NCI-H1105 (cell line): ENCODE measurements around the gene TBC1D14.

Experiments
- DNase-seq: peaks from one replicate; lab custom pipeline; 2025; lab: John Stamatoyannopoulos, UW

The TBC1D14 gene, protein sequence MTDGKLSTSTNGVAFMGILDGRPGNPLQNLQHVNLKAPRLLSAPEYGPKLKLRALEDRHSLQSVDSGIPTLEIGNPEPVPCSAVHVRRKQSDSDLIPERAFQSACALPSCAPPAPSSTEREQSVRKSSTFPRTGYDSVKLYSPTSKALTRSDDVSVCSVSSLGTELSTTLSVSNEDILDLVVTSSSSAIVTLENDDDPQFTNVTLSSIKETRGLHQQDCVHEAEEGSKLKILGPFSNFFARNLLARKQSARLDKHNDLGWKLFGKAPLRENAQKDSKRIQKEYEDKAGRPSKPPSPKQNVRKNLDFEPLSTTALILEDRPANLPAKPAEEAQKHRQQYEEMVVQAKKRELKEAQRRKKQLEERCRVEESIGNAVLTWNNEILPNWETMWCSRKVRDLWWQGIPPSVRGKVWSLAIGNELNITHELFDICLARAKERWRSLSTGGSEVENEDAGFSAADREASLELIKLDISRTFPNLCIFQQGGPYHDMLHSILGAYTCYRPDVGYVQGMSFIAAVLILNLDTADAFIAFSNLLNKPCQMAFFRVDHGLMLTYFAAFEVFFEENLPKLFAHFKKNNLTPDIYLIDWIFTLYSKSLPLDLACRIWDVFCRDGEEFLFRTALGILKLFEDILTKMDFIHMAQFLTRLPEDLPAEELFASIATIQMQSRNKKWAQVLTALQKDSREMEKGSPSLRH

DNA sequence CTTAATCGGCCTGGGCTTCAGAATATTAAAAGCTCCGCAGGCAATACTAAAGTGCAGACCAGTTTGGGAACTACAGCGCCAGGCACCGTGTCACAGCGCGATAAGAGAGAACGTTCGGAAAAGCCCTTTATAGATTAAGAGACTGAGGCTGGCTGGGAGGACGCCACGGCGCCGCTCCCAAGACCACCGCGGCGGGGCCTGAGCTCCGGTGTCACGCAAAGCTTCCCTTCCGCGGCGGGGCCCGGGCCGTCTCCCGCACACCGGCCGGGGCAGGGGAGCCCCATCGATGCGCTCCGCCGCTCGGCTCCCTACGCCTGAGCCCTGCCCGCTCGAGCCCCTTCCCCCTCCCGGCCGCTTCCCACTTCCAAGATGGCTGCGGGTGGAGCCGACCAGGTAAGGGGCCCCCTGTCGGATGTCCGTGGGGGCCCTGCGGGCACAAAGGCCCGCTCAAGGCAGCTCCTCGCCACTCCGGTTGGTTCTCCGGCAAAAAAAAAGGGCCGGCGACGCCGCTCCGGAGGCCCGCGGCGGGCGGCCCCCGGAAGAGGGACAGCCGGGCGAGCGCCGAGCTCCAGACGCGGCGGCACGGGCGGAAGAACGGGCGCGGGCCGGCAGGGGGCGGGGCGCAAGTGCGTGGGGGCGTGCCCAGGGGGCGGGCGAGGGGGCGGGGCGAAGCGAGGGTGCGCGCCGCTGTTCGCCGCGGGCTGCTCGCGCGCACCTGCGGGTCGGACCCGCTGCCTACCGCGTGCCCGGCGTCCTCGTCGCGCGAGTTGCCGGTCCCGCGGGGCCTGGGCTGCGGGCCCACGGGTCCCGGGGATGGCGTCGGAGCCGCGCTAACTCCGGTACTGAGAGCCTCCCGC is at the start of gene TBC1D14:
Gene TBC1D14, plus strand, starts transcription at position 714 of the 857 bp plus-strand sequence. CDS start 13,564 bp downstream, outside the sequence.
- peak; percentile 55 for DNase-seq

- DNase-seq, result no peak
Measured at GRCh38 chr4:6868386-6868785, 41.2 kb upstream of the TBC1D14 start.

- no peak for DNase-seq
Measured at GRCh38 chr4:6869944-6870343, 39.7 kb upstream of the TBC1D14 start.

GRCh38 chr4:6873291-6873690 is 36.3 kb upstream of the TBC1D14 start:
- DNase-seq, result no peak

DNA sequence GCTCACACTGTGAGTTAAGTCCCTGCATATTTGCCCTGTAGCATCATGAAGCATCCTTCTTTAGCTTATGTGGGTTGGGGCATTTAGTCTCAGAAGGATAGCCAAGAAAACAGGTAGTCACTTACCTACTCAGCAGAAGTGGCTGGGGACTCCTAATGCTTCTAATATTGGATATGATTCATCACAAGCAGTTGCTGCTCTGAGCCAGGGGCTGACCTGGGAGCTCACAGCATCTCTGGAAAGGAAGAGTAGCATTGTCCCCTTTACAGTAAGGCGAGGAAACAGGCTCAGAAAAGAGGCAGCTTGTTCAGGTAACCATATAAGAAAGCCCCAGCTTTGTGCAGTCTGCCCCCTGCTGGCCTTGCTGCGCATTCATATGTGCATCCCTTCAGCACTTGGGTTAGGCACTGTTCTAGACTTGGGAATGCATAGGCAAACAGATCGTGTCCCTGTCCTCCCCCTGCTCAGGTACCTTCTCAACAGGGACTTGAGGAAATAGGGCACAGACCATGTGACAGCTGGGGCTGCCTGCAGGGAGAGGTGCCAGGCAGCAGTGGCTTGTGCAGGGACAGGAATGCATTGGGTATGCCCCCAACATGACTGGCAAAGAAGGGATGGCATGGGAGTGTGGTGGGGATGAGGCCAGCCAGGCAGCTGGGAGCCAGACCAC is 35.7 kb upstream of the TBC1D14 start:
- peak; percentile 4 for DNase-seq

DNA sequence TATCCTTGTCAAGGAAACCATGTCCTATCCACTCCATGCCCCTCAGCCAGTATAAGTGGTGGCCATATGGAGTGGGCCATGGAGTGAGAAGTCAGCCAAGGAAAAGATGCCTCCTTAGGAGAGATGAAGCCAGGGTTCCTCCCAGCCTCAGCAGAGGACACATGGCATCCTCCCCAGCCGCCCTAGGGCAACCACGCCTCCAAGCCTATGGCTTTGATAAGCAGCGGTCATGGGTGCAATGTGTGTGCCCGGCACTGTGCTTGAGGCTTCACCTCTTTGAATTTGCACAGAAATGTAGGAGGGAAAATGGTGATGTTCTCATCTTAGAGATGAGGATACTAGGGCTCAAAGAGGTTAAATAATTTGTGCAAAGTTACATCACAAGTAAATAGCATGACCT is 34.6 kb upstream of the TBC1D14 start:
- DNase-seq, result no peak

DNA sequence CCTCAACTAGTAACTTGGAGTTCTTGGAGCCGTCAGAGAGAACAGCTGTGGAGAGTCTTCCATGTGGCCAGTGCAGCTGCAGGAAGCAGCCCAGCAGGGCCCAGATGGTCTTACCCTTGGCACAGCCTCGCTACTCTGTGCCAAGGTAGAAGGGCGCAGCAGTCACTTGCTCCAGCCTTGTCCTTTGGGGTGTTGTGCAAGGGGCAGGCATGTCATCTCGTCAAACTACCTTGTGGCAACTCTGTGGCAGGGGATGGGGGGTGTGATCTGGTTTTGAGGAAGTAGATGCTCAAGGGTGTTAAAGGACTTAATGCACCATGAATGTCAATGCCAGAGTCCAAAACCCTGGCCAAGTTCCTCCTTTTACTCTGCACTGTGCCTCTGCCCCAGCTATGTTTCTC is 34.2 kb upstream of the TBC1D14 start:
- no peak for DNase-seq

DNA sequence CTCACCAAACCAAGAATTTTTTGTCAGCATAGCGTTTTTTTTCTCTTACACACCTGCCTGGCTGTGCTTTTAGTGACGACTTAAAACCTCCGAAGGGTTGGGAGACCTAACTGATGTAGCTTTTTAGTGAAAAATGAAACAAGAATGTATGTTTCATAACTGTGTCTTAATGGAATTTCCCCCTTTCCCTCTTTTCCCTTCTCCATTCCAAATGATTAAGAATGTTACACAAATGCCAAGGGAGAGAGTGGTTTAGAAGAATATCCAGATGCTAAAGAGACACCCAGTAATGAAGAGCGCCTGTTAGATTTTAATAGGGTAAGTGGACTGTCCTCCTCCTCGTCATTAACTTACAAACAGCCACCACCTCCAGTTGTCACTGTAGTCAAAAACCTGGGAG is 33.2 kb upstream of the TBC1D14 start:
- DNase-seq, result no peak

GRCh38 chr4:6877067-6877466 is 32.6 kb upstream of the TBC1D14 start:
- DNase-seq, result no peak

GRCh38 chr4:6878451-6879059 is 31.1 kb upstream of the TBC1D14 start:
- DNase-seq, result no peak

GRCh38 chr4:6880691-6881090 is 28.9 kb upstream of the TBC1D14 start:
- DNase-seq, result no peak

- DNase-seq, result no peak
Measured at GRCh38 chr4:6881908-6882307, 27.7 kb upstream of the TBC1D14 start.

DNA sequence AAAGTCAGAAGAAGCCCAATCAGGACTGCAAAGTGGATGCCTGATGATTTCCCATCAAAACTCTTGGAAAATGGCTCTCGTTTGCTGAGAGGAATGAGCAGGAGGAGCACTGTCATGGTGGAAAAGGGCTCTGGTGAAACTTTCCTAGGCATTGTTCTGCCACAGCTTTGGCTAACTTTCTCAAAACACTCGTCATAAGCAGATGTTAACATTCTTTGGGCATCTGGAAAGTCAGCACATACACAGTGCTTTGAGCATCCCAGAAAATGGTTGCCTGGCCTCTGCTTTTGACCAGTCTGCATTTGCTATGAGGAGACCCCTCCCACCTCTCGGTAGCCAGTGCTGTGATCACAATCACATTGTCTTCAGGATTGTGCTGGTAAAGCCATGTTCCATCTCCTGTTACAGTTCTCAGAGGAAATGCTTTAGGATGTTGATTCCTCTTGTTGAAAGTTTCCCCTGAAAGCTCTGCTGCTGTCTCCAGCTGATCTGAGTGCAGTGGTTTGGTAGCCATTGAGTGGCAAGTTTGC is 25.2 kb upstream of the TBC1D14 start:
- no peak for DNase-seq

GRCh38 chr4:6885953-6886557 is 23.6 kb upstream of the TBC1D14 start:
- peak; percentile 11 for DNase-seq

DNA sequence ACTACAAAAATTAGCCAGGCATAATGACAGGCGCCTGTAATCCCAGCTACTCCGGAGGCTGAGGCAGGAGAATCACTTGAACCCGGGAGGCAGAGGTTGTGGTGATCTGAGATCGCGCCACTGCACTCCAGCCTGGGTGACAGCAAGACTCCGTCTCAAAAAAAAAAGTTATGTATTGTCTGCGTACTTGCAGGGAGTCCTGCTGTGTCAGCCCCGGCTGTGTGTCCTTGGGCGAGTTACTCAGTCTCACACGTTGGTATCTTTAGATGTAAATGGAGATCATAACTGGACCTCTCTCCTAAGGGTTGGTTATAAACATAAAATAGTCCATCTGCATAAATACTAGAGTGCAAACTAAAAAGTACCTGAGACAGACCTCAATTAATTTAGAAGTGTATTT is 22.7 kb upstream of the TBC1D14 start:
- DNase-seq, result no peak

DNA sequence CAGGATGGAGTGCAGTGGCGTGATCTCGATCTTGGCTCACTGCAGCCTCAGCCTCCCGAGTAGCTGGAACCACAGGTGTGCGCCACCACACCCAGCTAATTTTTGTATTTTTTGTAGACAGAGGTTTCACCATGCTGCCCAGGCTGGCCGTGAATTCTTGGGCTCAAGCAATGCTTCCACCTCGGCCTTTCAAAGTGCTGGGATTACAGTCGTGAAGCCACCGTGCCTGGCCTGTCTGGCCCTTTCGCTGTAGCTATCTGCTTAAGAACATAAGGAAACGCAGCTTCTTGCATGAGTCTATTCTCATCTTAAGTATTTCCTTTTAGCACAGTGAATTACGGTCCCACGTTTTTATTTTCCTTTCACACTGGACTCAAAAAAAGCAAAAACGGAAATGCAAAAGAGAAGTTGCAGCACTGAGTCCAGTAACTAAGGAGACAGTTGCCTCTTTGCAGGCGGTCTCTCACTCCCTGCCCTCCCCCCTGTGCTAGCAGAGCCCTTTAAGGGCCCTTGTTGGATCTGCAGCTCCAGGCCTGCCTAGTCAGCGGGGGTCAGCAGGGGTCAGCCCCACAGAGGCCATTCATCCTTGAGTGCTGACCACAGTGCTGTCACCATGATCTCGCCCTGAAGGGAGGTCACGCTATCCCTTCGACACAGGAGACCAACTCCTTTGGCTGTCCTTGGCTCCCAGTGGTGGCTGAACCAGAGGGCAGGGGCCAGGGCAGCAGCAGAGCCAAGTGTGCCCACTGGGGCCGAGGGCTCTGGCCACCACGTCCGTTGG is 21.8 kb upstream of the TBC1D14 start:
- no peak for DNase-seq

- no peak for DNase-seq
Measured at GRCh38 chr4:6888506-6889071, 21.0 kb upstream of the TBC1D14 start.

GRCh38 chr4:6889101-6889735 is 20.4 kb upstream of the TBC1D14 start:
- DNase-seq, result no peak

GRCh38 chr4:6889736-6890324 is 19.8 kb upstream of the TBC1D14 start:
- no peak for DNase-seq
